Choroid plexus epithelial cell (primary cell): ENCODE measurements around the gene CBLN1.

Experiments used
- DNase-seq: peaks from one replicate; pipeline ENCODE4 v3.0.0-alpha.2; 2010; ENCODE audit warnings: low read depth
- H3K4me3 ChIP-seq: 2 replicates; pipeline ENCODE4 v1.5.1; 2011; ENCODE audit warnings: low read depth, mild to moderate bottlenecking, control low read depth, low read length, moderate library complexity
- CTCF ChIP-seq: conservative IDR thresholded peaks from 2 replicates; pipeline ENCODE4 v1.5.1; 2011; ENCODE audit warnings: low read depth, mild to moderate bottlenecking, control low read depth, inconsistent platforms, low read length, moderate library complexity

The CBLN1 gene

DNA sequence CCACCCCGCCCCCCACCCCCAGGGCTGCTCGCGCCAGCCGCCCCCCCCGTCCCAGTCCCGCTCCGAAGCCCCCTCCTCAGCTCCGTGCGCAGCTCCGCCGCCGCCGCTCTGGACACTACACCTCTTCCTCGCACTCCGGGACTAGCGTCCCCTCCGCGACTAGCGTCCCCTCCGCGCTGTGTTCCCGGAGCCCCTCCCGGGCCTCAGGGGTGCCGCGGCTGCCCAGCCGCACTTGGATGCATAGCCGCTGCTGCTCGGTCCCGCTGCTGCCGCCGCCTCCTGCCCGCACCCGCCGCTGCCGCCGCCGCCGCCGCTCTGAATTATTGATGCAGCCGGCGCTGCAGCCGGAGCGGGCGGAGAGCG lies at the start of gene CBLN1:
TSS of gene CBLN1 (minus strand) at position 359 of the 363 bp plus-strand sequence. CDS start 373 bp downstream, outside the sequence.
- no peak for TF ChIP-seq CTCF
- DNase-seq = no peak
- peak within 1 kb of the TSS; percentile 11 for H3K4me3 ChIP-seq

DNA sequence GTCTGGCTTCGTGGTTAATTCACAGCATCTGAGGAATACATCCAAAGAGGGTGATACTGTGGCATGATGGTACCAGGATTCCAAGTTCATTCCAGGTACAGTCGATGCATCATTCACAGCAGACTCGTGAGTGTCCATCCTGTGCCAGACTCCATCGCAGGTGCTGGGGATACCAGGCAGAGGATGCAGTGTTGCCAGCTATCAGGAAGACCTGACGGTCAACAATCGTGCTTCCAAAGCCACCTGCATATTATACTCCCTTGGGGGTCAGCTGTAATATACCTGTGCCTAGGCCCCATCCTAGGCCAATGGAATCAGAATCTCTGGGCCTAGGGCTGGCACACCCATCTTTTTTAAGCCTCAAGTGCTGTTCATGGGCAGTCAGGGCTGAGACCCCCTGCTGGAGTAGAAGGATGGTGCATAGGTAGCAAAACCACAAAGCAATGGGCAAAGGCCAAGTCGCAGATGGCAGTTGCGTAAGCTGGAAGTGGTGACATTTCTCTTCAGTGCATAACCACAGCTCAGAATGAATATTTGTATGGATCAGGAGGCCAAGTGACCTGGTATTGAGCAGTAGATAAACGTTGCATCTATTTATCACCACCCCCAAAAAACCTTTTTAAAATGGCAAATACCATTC lies 49.0 kb upstream of the CBLN1 start:
- DNase-seq = no peak
- no peak for TF ChIP-seq CTCF
- H3K4me3 ChIP-seq = no peak overlapping the region

GRCh38 chr16:49328325-49328724 lies 46.7 kb upstream of the CBLN1 start:
- no peak overlapping the region for H3K4me3 ChIP-seq
- DNase-seq = no peak
- TF ChIP-seq CTCF = no peak

- no peak for TF ChIP-seq CTCF
These were observed 45.8 kb upstream of the CBLN1 start for GRCh38 chr16:49327466-49327865.

DNA sequence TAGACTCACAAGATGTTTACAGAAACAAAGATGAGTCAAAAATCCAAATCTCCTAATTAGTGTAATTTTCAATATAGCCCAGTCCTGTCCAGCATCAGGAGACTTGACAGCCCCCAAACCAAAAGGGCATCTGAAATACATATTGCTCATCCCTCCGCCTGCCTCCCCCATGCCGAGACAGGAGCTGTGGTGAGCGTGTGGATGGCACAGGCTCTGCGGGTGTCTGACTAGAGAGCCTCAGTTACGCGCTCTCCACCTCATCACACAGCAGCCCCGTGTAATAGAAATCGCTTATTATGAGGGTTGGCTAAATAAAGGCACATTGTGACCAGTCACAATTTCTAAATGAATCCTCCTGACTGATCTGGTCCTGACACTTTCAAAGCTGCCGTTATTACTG lies 43.1 kb upstream of the CBLN1 start:
- DNase-seq = no peak
- no peak for TF ChIP-seq CTCF
- no peak overlapping the region for H3K4me3 ChIP-seq

More at GRCh38 chr16:49327466-49327865, 45.8 kb upstream of the CBLN1 start:
- no peak for DNase-seq
- no peak overlapping the region for H3K4me3 ChIP-seq

GRCh38 chr16:49315602-49316001 lies 34.0 kb upstream of the CBLN1 start:
- DNase-seq = no peak
- TF ChIP-seq CTCF = no peak
- no peak overlapping the region for H3K4me3 ChIP-seq

DNA sequence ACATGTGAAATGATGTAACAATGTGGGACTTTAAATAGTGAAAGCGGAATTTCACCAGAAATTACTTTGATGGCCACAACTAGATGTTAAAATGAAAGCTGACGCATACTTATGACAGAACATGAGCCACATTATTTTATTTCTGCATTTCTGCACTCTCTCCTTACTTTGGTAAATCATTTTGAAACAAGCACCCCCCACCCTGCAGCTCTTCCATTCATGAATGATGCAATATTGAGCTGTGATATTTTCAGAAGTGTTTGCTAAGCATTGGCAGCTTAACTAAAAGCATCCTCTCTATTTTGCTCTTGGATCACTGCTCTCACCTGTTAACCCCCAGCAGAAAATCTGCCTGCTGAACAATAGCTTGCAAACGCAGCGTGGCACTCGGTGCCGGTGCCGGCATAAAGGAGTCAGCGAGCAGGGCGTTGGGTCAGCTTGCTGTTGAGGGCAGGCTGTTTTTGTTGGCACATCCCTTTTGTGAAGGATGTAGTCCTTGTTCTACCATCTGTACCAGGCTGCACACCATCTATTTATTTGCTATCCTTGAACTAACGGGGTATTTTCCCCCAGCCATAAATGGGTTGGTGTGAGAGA lies 30.8 kb upstream of the CBLN1 start:
- H3K4me3 ChIP-seq = no peak overlapping the region
- no peak for DNase-seq
- TF ChIP-seq CTCF = no peak
